ENCODE results near the gene CDH4.

GRCh38 chr20:61556111-61556510 lies 304.1 kb downstream of the CDH4 start:
- TF ChIP-seq CTCF (IDR thresholded peaks at IDR 0.05; ENCODE audit: insufficient read depth, low read depth, low read length) (no peak), EZH2 (IDR thresholded peaks at IDR 0.05; ENCODE audit: insufficient read depth, low read length) (no peak)

All from astrocyte (in vitro differentiated cells and primary cell).